Esophagus squamous epithelium (tissue), 5 donors: Measurements from ENCODE around the gene PIEZO1. TPM values are rescaled to one million over a fixed set of nuclear protein-coding genes. Genes with fewer than 3 reads are reported as not detected.

Source experiments
- DNase-seq: peaks from one replicate; lab custom pipeline; 2025; lab: John Stamatoyannopoulos, UW
- H3K27ac ChIP-seq, 4 donors: fragments of 200-600 bp; sonication (generic); one replicate each; pipeline ENCODE4 v1.5.1; 2016 to 2019; ENCODE audit warnings: mild to moderate bottlenecking in 1 of 4
- H3K27me3 ChIP-seq, 4 donors: fragments of 200-600 bp; sonication (generic); 1 replicate in 3 of 4; 2 replicates in 1 of 4; pipeline versions ENCODE4 v1.5.1 to v1.6.0; 2017 to 2021; ENCODE audit warnings: antibody characterized with exemption in 1 of 4
- H3K36me3 ChIP-seq, 3 donors: fragments of 200-600 bp; sonication (generic); one replicate each; pipeline ENCODE4 v1.5.1; 2016 to 2019
- H3K4me1 ChIP-seq, 3 donors: fragments of 200-600 bp; sonication (generic); one replicate each; pipeline ENCODE4 v1.5.1; 2017 to 2019
- H3K4me3 ChIP-seq, 4 donors: fragments of 200-600 bp; sonication (generic); 1 replicate in 3 of 4; 2 replicates in 1 of 4; pipeline ENCODE4 v1.5.1; 2016 to 2019; ENCODE audit warnings: mild to moderate bottlenecking in 2 of 4, moderate library complexity in 1 of 4
- H3K9me3 ChIP-seq, 3 donors: fragments of 200-600 bp; sonication (generic); one replicate each; pipeline ENCODE4 v1.5.1; 2016 to 2019
- CTCF ChIP-seq, 6 experiments: fragments of 450-650 bp in 4 of 6; fragments of 200-600 bp in 2 of 6; sonication (generic) in 2 of 6; IDR thresholded peaks; one replicate each; pipeline ENCODE4 v1.5.1; 2016 to 2019; ENCODE audit warnings: antibody characterized with exemption in 6 of 6, mild to moderate bottlenecking in 4 of 6, moderate library complexity in 4 of 6
- POLR2A ChIP-seq, 4 donors: fragments of 450-650 bp; IDR thresholded peaks; one replicate each; pipeline ENCODE4 v1.6.1; 2017; ENCODE audit warnings: antibody characterized with exemption in 4 of 4, mild to moderate bottlenecking in 4 of 4, moderate library complexity in 3 of 4
- WGBS, 2 donors: methylation state at CpG; one replicate each; pipeline ENCODE4 v1.1.5; 2018; 5-methylcytosine and 5-hydroxymethylcytosine counted together
- intact Hi-C: fragments of 100-400 bp; cut with DNase I; formaldehyde crosslinking; loops from one replicate; pipeline ENCODE4 v1.15.0; 2022
- total RNA-seq, 4 donors: library from RNA; depleted of rRNA; stranded (reverse); fragments of >200 nt; gene quantifications; one replicate each; pipeline ENCODE4 v1.1.0, GENCODE V29; 2016
- donor health status: DM: yes; HTN: yes; CAD: no.

The PIEZO1 gene
- 100 to 1,000 TPM in 2 of 4 donors, 10 to 100 TPM in 2; 46.0 to 131 (median 103) TPM for total RNA-seq

GRCh38 chr16:88785106-88785924 is at the start of gene PIEZO1:
PIEZO1 (minus strand) TSS chr16:88785220; CDS start chr16:88784964, 256 bp downstream.
- H3K4me3 ChIP-seq = peak within 1 kb of the TSS; percentile 66 to 90 (median 88)
- no peaks in the 10 kb centered on the region for H3K9me3 ChIP-seq
- 0% methylated on average over 1 of the region's 110 CpGs; no CpG with 5 or more reads in 1 of the 2 donors for WGBS, 2 donors
- peaks cover 0 to 9% (median 0%) of the 10 kb centered on the region in 4 donors for H3K27me3 ChIP-seq
- no peak for DNase-seq
- intact Hi-C loops = loop anchor here (2.0 kb wide), 1 partner anchor 49 kb away; no protein-coding TSS in a partner anchor
- peaks cover 36 to 51% (median 41%) of the 10 kb centered on the region in 3 donors for H3K4me1 ChIP-seq
- H3K36me3 ChIP-seq = no peaks in the 10 kb centered on the region
- TF ChIP-seq CTCF (IDR thresholded peaks at IDR 0.05) (peak; percentile 87 to 96 (median 93)), POLR2A (IDR thresholded peaks at IDR 0.05) (peak in 2 of 4 donors; percentile 75 to 86)
- peak within 1 kb of the TSS; percentile 93 to 98 (median 94) for H3K27ac ChIP-seq

GRCh38 chr16:88834670-88835069 is 49.6 kb upstream of the PIEZO1 start:
- H3K9me3 ChIP-seq = no peaks in the 10 kb centered on the region
- TF ChIP-seq CTCF (IDR thresholded peaks at IDR 0.05) = no peak
- no peak overlapping the region for H3K4me3 ChIP-seq
- H3K36me3 ChIP-seq = peaks cover 5 to 52% (median 5%) of the 10 kb centered on the region in 3 donors
- peak overlapping the region in 2 of 4 donors; percentile 21 to 25 for H3K27ac ChIP-seq
- H3K4me1 ChIP-seq = peaks cover 0 to 8% (median 0%) of the 10 kb centered on the region in 3 donors
- H3K27me3 ChIP-seq = no peaks in the 10 kb centered on the region
- intact Hi-C loops = no loop called here
- 90 to 94% methylated on average over 2 to 8 of the region's 13 CpGs for WGBS, 2 donors
- DNase-seq = no peak

- no peak overlapping the region for H3K27ac ChIP-seq
- H3K4me1 ChIP-seq = peaks cover 0 to 12% (median 0%) of the 10 kb centered on the region in 3 donors
- no peak for DNase-seq
- no peak overlapping the region for H3K4me3 ChIP-seq
- intact Hi-C loops = no loop called here
- H3K9me3 ChIP-seq = no peaks in the 10 kb centered on the region
- WGBS, 2 donors = 91 to 94% methylated on average over 12 to 13 of the region's 13 CpGs
- peaks cover 0 to 51% (median 0%) of the 10 kb centered on the region in 3 donors for H3K36me3 ChIP-seq
- TF ChIP-seq CTCF (IDR thresholded peaks at IDR 0.05) (no peak), POLR2A (IDR thresholded peaks at IDR 0.05) (no peak)
- no peaks in the 10 kb centered on the region for H3K27me3 ChIP-seq
Observed at GRCh38 chr16:88833086-88833485, 48.1 kb upstream of the PIEZO1 start.

GRCh38 chr16:88831838-88832237 is 46.8 kb upstream of the PIEZO1 start:
- no peaks in the 10 kb centered on the region for H3K27me3 ChIP-seq
- WGBS, 2 donors = 52 to 64% methylated on average over 4 to 9 of the region's 13 CpGs
- no peak overlapping the region for H3K27ac ChIP-seq
- DNase-seq = no peak
- intact Hi-C loops = no loop called here
- peak in 1 of 6 experiments; percentile 26 for TF ChIP-seq CTCF (IDR thresholded peaks at IDR 0.05)
- no peak for TF ChIP-seq POLR2A (IDR thresholded peaks at IDR 0.05)
- peaks cover 0 to 15% (median 1%) of the 10 kb centered on the region in 3 donors for H3K4me1 ChIP-seq
- no peak overlapping the region for H3K4me3 ChIP-seq
- no peaks in the 10 kb centered on the region for H3K9me3 ChIP-seq
- peaks cover 0 to 52% (median 0%) of the 10 kb centered on the region in 3 donors for H3K36me3 ChIP-seq

- WGBS, 2 donors = 88 to 94% methylated on average over 3 to 7 of the region's 14 CpGs
- Histone ChIP-seq H3K4me1 (peaks cover 0 to 26% (median 5%) of the 10 kb centered on the region in 3 donors), H3K27me3 (no peaks in the 10 kb centered on the region), H3K36me3 (peaks cover 0 to 56% (median 0%) of the 10 kb centered on the region in 3 donors), H3K9me3 (no peaks in the 10 kb centered on the region), H3K27ac (peak overlapping the region in 1 of 4 donors; percentile 34), H3K4me3 (no peak overlapping the region)
- DNase-seq = no peak
- intact Hi-C loops = no loop called here
- TF ChIP-seq POLR2A (IDR thresholded peaks at IDR 0.05) (no peak), CTCF (IDR thresholded peaks at IDR 0.05) (no peak)
Observed at GRCh38 chr16:88830783-88831182, 45.8 kb upstream of the PIEZO1 start.
